Colonic mucosa (tissue), 4 donors: ENCODE measurements around the gene FBXO8. TPM values are rescaled to one million over a fixed set of nuclear protein-coding genes. Genes with fewer than 3 reads are reported as not detected.
A peak's percentile ranks its signal among the peaks of the same experiment; 100 is the strongest.

Source experiments
- DNase-seq: peaks from one replicate; pipeline ENCODE4 v3.0.0-alpha.2; 2020
- H3K27ac ChIP-seq: fragments of 200-600 bp; one replicate; pipeline ENCODE4 v1.8.0; 2021
- H3K27me3 ChIP-seq: fragments of 200-600 bp; one replicate; pipeline ENCODE4 v1.8.0; 2021
- H3K36me3 ChIP-seq: fragments of 200-600 bp; one replicate; pipeline ENCODE4 v1.8.0; 2021
- H3K4me1 ChIP-seq: fragments of 200-600 bp; one replicate; pipeline ENCODE4 v1.8.0; 2021; ENCODE audit warnings: mild to moderate bottlenecking
- H3K4me3 ChIP-seq: fragments of 200-600 bp; one replicate; pipeline ENCODE4 v1.8.0; 2021
- H3K9ac ChIP-seq, 2 donors: one replicate each; pipeline ENCODE4 v1.7.0; 2013; ENCODE audit warnings: control low read depth in 2 of 2, low read depth in 2 of 2, low read length in 2 of 2
- H3K9me3 ChIP-seq: fragments of 200-600 bp; one replicate; pipeline ENCODE4 v1.8.0; 2021
- intact Hi-C: fragments of 100-400 bp; cut with DNase I; formaldehyde crosslinking; loops from one replicate; pipeline ENCODE4 v1.14.1; 2022
- total RNA-seq, 2 donors: library from RNA; stranded (reverse); fragmentation: NEBNext Ultra II Directional in 1 of 2; extraction: Animal tissue kit (Norgen Biotek cat#: 25700) in 1 of 2; gene quantifications; one replicate each; pipeline ENCODE4 v1.2.1, GENCODE V29; 2021
- TF ChIP-seq, protein P1 (sequence below): fragments of 200-600 bp; IDR thresholded peaks from one replicate; pipeline ENCODE4 v1.8.0; 2022; ENCODE audit warnings: antibody characterized with exemption, mild to moderate bottlenecking
- donor health status: healthy.
- donor health status: DM: no; HTN: no; CAD: no.
- donor health status: DM: no; HTN: no; CAD: no.

FBXO8 gene
- total RNA-seq, 2 donors from 2014 or later: 22.2 to 35.1 TPM

DNA sequence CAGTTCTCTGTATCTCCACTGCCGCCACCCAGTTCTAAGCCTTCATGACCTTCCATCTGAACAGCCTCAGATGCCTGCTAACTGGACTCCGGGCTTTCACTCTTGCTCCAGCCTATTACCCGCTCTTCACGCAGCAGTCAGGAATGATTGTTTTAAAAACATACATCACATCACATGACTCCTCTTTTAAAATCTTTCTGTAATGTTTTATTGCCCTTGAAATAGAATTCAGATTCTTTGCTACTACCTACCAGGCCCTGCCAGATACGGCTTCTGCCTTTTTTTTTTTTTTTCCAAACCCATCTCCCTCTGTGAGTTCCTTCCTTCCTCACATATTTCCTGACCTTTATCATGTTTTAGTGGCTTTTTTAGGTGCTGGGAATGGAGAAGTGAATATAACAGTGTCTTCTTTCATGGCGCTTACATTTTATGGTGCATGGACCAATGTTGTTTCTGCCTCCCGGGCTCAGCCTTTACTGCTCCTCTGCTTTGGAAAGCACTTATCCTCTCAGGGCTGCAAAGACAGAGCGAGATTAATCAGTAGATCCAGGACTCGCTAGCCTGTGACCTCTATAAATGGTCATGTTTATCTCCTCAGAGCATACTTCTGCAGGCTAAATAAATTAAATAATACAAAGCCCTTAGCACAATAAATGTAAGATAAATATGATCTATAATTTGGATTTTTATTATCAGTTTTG, 58.0 kb downstream of the FBXO8 start:
- H3K4me1 ChIP-seq: no peaks in the 10 kb centered on the region
- H3K4me3 ChIP-seq: no peak overlapping the region
- H3K9ac ChIP-seq: no peak overlapping the region
- H3K27ac ChIP-seq: no peak overlapping the region
- TF ChIP-seq, protein P1, sequence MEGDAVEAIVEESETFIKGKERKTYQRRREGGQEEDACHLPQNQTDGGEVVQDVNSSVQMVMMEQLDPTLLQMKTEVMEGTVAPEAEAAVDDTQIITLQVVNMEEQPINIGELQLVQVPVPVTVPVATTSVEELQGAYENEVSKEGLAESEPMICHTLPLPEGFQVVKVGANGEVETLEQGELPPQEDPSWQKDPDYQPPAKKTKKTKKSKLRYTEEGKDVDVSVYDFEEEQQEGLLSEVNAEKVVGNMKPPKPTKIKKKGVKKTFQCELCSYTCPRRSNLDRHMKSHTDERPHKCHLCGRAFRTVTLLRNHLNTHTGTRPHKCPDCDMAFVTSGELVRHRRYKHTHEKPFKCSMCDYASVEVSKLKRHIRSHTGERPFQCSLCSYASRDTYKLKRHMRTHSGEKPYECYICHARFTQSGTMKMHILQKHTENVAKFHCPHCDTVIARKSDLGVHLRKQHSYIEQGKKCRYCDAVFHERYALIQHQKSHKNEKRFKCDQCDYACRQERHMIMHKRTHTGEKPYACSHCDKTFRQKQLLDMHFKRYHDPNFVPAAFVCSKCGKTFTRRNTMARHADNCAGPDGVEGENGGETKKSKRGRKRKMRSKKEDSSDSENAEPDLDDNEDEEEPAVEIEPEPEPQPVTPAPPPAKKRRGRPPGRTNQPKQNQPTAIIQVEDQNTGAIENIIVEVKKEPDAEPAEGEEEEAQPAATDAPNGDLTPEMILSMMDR: no peak
- no peaks in the 10 kb centered on the region for H3K27me3 ChIP-seq
- H3K9me3 ChIP-seq: no peaks in the 10 kb centered on the region
- DNase-seq: no peak
- peaks cover 1% of the 10 kb centered on the region for H3K36me3 ChIP-seq
- intact Hi-C loops: no loop called here

DNA sequence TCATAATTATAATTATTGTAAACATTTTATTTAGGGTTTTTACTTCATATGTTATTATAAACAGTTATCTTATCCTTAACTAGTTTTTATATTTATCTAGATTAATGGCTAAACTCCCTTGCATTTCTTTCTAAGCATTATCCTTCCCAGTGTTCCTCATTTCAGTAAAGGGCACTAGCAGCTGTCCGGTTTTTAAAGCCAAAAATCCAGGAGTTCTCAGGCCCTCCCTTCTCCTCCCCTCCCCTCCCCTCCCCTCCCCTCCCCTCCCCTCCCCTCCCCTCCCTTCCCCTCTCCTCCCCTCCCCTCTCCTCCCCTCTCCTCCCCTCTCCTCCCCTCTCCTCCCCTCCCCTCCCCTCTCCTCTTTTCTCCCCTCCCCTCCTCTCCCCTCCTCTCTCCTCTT, 58.9 kb downstream of the FBXO8 start:
- no peak for DNase-seq
- no peaks in the 10 kb centered on the region for H3K4me1 ChIP-seq
- no peak overlapping the region for H3K27ac ChIP-seq
- intact Hi-C loops: no loop called here
- peaks cover 3% of the 10 kb centered on the region for H3K36me3 ChIP-seq
- no peak overlapping the region for H3K9ac ChIP-seq
- TF ChIP-seq, protein P1: no peak
- no peaks in the 10 kb centered on the region for H3K27me3 ChIP-seq
- H3K9me3 ChIP-seq: no peaks in the 10 kb centered on the region
- no peak overlapping the region for H3K4me3 ChIP-seq

DNA sequence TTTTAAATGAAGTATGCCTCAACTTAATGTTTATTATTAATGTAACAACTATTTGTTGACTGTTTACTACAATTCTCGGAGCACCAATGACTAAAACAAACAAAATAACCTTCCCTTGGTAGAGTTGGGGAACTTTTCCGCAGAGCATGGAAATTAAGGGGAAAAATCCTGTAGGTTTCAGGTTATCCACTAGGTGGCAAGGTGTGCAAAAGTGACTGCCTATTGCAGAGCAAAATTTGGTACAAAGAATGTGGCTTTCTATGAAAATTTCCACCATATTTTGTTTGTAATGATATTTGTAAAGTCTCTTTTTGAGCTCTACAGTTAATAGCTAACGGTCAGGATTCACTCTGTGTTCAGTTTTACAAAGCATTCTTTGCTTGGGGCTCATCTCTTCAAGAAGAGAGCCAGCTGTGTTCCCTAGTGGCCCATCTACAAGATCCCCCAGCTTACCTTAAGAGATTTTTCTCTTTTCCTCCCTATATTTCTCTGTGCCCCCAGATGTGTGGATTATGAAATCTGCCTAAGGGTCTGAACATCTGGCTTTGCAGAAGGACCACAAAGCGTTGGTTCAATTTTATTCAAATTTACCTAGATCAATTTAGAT, 61.1 kb downstream of the FBXO8 start:
- intact Hi-C loops: no loop called here
- no peak overlapping the region for H3K27ac ChIP-seq
- no peak for DNase-seq
- H3K36me3 ChIP-seq: peaks cover 3% of the 10 kb centered on the region
- H3K4me1 ChIP-seq: peaks cover 5% of the 10 kb centered on the region
- no peak overlapping the region for H3K9ac ChIP-seq
- TF ChIP-seq, protein P1: peak; percentile 62
- H3K27me3 ChIP-seq: peaks cover 13% of the 10 kb centered on the region
- no peaks in the 10 kb centered on the region for H3K9me3 ChIP-seq
- no peak overlapping the region for H3K4me3 ChIP-seq

DNA sequence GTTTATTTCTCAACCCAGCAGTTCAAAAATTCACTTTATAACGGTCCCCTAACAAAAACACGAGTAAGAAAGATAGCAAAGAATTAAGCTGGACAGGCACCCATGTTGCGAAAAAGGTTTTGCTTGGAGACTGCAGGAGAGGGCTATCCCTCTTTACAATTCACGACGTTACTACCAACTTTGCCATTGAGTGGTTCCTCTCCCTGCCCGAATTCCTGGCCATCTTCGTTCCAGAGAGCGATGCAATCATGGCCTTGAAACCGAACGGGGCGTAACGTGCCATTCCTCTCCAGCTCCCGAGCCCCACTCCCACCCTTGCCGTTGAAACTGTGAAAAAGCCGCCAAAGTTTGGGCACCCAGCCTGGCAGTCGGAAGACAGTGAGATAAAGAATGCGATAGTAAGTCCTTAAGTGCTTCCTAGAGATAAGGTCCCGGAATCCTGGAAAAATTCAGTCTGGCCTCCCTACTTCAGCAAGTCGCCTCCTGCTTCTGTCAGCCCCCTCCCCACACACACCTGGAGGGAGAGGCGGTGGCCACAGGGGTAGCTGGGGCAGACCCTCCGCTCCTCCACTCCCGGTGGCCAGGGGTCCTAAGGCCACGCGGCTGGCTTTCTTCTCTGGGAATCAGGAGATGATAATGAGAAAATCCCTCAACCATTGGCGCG, 65.2 kb downstream of the FBXO8 start:
- TF ChIP-seq, protein P1: no peak
- no peak overlapping the region for H3K9ac ChIP-seq
- intact Hi-C loops: no loop called here
- H3K4me3 ChIP-seq: no peak overlapping the region
- H3K27ac ChIP-seq: no peak overlapping the region
- DNase-seq: no peak
- no peaks in the 10 kb centered on the region for H3K9me3 ChIP-seq
- H3K36me3 ChIP-seq: peaks cover 3% of the 10 kb centered on the region
- H3K4me1 ChIP-seq: peaks cover 10% of the 10 kb centered on the region
- peaks cover 54% of the 10 kb centered on the region for H3K27me3 ChIP-seq

DNA sequence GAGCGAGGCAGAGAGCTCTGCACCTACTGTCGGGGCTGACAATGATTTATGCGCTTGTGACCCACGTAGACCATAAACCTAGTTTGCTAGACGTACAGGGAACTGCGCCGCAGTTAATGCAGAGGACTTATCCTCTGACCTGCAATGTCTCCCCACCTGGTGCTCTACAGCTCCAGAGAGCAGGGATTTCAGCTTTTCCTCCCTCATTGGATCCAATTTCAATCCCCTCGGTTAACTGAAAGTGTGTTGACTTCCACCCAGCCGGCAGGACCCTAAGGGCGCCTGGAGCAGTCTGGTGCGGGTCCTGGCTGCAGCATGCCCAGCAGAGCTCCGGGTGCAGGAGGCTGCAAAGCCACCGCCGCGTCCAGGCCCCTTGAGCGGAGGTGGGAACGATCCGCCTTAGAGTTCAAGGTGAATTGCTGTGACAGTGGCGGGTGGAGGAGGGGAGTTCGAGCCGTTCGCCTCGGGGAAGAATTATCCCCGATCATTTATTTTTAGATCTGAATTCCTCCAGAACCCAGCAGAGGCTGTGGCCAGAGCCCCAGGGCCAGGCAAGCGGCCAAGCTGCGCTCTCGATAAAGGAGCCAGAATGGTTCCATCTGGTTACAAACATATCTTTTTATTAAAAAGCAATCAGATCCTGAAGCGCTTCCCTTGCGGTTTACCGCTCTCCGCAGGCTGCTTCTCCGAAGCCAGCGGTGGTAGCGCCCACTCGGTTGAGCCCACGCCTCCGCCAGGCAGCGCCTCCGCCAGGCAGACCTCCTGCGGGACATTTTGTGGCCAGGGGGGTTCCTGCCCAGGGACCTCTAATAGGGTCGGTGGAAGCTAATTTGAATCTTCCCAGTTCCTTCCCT, 66.0 kb downstream of the FBXO8 start:
- Histone ChIP-seq H3K27ac (no peak overlapping the region), H3K9ac (peak overlapping the region in 1 of 2 donors; percentile 26), H3K9me3 (no peaks in the 10 kb centered on the region), H3K36me3 (peaks cover 3% of the 10 kb centered on the region), H3K4me1 (peaks cover 10% of the 10 kb centered on the region), H3K4me3 (no peak overlapping the region), H3K27me3 (peaks cover 61% of the 10 kb centered on the region)
- intact Hi-C loops: no loop called here
- TF ChIP-seq, protein P1: no peak
- no peak for DNase-seq
